ENCODE data around the gene NBAS.
"Not testable (repeated sequence)": the region's sequence is repeated elsewhere in the genome, so short reads cannot be mapped to it uniquely, and the experiment has no call there.

Gene NBAS

GRCh38 chr2:15265889-15266288 lies 295.2 kb downstream of the NBAS start:
- no peak overlapping the region for H3K4me3 ChIP-seq (ENCODE audit: low read depth, low read length)
- in situ Hi-C loops (cut with HindIII; ENCODE audit: low sequenced_read_pairs) = no loop called here
- no peak for DNase-seq (ENCODE audit: low read depth, low spot score)
- TF ChIP-seq, protein P1, sequence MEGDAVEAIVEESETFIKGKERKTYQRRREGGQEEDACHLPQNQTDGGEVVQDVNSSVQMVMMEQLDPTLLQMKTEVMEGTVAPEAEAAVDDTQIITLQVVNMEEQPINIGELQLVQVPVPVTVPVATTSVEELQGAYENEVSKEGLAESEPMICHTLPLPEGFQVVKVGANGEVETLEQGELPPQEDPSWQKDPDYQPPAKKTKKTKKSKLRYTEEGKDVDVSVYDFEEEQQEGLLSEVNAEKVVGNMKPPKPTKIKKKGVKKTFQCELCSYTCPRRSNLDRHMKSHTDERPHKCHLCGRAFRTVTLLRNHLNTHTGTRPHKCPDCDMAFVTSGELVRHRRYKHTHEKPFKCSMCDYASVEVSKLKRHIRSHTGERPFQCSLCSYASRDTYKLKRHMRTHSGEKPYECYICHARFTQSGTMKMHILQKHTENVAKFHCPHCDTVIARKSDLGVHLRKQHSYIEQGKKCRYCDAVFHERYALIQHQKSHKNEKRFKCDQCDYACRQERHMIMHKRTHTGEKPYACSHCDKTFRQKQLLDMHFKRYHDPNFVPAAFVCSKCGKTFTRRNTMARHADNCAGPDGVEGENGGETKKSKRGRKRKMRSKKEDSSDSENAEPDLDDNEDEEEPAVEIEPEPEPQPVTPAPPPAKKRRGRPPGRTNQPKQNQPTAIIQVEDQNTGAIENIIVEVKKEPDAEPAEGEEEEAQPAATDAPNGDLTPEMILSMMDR (IDR thresholded peaks at IDR 0.05; ENCODE audit: low read depth, low read length) = no peak

- TF ChIP-seq, protein P1 (IDR thresholded peaks at IDR 0.05; ENCODE audit: low read depth, low read length) = no peak
- H3K4me3 ChIP-seq (ENCODE audit: low read depth, low read length) = no peak overlapping the region
- DNase-seq (ENCODE audit: low read depth, low spot score) = no peak
- in situ Hi-C loops (cut with HindIII; ENCODE audit: low sequenced_read_pairs) = no loop called here
Observed at GRCh38 chr2:15263976-15264685, 297.0 kb downstream of the NBAS start.

DNA sequence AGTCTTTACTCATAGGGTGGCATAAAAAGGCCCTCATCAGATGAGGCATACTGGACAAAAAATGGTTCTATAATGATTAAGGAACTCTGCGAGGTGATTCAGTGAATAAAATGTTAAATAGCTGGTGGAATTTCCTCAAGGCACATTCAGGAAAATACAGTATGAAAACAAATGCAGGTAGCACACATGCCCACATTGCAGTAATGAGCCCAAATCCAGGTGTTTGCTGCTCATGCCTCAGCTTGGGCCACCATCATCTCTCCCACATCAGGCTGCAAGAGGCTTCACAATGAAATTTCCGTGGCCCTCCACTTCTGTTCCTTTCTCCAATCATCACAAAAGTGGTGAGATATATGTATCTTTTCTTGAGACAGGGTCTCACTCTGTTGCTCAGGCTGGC lies 298.3 kb downstream of the NBAS start:
- in situ Hi-C loops (cut with HindIII; ENCODE audit: low sequenced_read_pairs) = no loop called here
- no peak for DNase-seq (ENCODE audit: low read depth, low spot score)
- H3K4me3 ChIP-seq (ENCODE audit: low read depth, low read length) = no peak overlapping the region
- TF ChIP-seq, protein P1 (IDR thresholded peaks at IDR 0.05; ENCODE audit: low read depth, low read length) = no peak

DNA sequence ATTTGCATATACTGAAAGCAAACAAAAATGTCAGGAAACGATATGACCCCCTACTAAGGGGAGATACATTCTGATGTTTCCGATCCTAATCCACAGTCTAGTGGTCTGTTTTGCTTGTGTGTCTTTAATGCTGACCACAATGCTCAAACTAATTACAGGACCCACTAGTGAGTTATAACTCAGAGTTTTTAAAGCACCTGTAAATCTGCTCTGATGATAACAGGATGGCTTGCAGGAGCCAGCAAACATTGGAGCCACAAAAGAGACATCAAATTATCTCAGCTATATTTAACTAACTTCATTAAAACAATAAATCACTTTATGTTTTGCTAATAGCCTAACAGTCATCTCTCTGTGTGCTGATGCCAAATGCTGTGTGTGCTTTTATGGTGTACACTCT lies 300.3 kb downstream of the NBAS start:
- no peak overlapping the region for H3K4me3 ChIP-seq (ENCODE audit: low read depth, low read length)
- in situ Hi-C loops (cut with HindIII; ENCODE audit: low sequenced_read_pairs) = no loop called here
- TF ChIP-seq, protein P1 (IDR thresholded peaks at IDR 0.05; ENCODE audit: low read depth, low read length) = no peak
- no peak for DNase-seq (ENCODE audit: low read depth, low spot score)

- no peak overlapping the region for H3K4me3 ChIP-seq (ENCODE audit: low read depth, low read length)
- DNase-seq (ENCODE audit: low read depth, low spot score) = no peak
- in situ Hi-C loops (cut with HindIII; ENCODE audit: low sequenced_read_pairs) = no loop called here
- TF ChIP-seq, protein P1 (IDR thresholded peaks at IDR 0.05; ENCODE audit: low read depth, low read length) = no peak
Observed at GRCh38 chr2:15260196-15260595, 300.9 kb downstream of the NBAS start.

DNA sequence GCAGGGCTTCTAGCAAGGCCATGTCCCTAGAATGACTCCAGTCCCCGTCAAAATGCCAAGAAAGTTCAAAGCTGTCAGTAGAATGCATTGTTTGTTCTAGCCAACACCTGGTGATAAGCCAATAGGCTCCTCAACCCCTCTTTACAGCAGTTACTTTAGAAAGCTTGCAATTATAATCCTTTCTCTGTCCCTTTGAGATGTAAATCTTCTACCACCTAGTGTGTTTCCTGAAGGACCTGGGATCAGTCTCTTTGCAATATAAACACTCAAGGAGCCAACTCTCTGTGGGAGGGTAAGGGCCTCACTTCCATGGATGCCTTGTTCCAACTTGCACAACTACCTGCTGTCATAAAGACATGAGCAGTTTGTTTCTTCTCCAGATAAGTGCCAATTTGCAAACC lies 301.8 kb downstream of the NBAS start:
- DNase-seq (ENCODE audit: low read depth, low spot score) = peak; percentile 10
- TF ChIP-seq, protein P1 (IDR thresholded peaks at IDR 0.05; ENCODE audit: low read depth, low read length) = no peak
- in situ Hi-C loops (cut with HindIII; ENCODE audit: low sequenced_read_pairs) = no loop called here
- no peak overlapping the region for H3K4me3 ChIP-seq (ENCODE audit: low read depth, low read length)

DNA sequence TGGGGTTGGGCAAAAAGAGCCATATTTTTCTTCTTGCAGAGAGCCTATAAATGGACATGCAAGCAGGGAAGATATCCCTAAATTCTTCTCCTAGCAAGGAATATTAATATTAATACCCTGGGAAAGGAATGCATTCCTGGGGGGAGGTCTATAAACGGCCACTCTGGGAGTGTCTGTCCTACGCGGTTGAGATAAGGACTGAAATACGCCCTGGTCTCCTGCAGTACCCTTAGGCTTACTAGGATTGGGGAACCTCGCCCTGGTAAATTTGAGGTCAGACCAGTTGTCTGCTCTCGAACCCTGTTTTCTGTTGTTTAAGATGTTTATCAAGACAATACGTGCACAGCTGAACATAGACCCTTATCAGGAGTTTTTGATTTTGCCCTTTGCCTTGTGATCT lies 302.7 kb downstream of the NBAS start:
- DNase-seq (ENCODE audit: low read depth, low spot score); in situ Hi-C loops (cut with HindIII; ENCODE audit: low sequenced_read_pairs): not testable (repeated sequence)

More for the DNA sequence above, 302.7 kb downstream of the NBAS start:
- H3K4me3 ChIP-seq (ENCODE audit: low read depth, low read length) = not testable (repeated sequence)
